Measurements from ENCODE around the gene BRCC3.
A peak's percentile ranks its signal among the peaks of the same experiment; 100 is the strongest.

GRCh38 chrX:155056877-155057792 lies 14.2 kb upstream of the BRCC3 start:
- TF ChIP-seq CTCF (IDR thresholded peaks at IDR 0.05) = peak; percentile 72
- TF ChIP-seq ZFX (IDR thresholded peaks at IDR 0.05; ENCODE audit: borderline replicate concordance) = no peak

Measured in 22Rv1 (cell line).